ENCODE measurements around the gene QPCTL. TPM values are rescaled to one million over a fixed set of nuclear protein-coding genes. Genes with fewer than 3 reads are reported as not detected.

Gene QPCTL
- total RNA-seq, 1 donor from 2014 or later = 21.8 TPM

- H3K36me3 ChIP-seq (ENCODE audit: insufficient read depth, low read length) = no peaks in the 10 kb centered on the region
- no peaks in the 10 kb centered on the region for H3K9me3 ChIP-seq (ENCODE audit: insufficient read depth, low read depth, low read length)
- H3K9me3 Mint-ChIP-seq (ENCODE audit: unreplicated experiment) = no peaks in the 10 kb centered on the region
- H3K27ac Mint-ChIP-seq (ENCODE audit: unreplicated experiment) = no peak overlapping the region
- no peak overlapping the region for H3K4me3 Mint-ChIP-seq (ENCODE audit: unreplicated experiment)
- peaks cover 15% of the 10 kb centered on the region for H3K27me3 Mint-ChIP-seq (ENCODE audit: low read depth, unreplicated experiment)
- no peak overlapping the region for H2AFZ ChIP-seq (ENCODE audit: low read depth, low read length)
- FAIRE-seq = no peak
- no peaks in the 10 kb centered on the region for H3K79me2 ChIP-seq (ENCODE audit: insufficient read depth, low read length)
- H3K4me2 ChIP-seq (ENCODE audit: low read length) = no peak overlapping the region
- no peaks in the 10 kb centered on the region for H3K4me1 ChIP-seq (ENCODE audit: insufficient read depth, low read length)
- H3K9ac ChIP-seq (ENCODE audit: low read length) = no peak overlapping the region
- no peak for DNase-seq (ENCODE audit: low read depth)
- H3K27ac ChIP-seq (ENCODE audit: low read depth, low read length) = no peak overlapping the region
- H3K4me1 Mint-ChIP-seq (ENCODE audit: low read depth, unreplicated experiment) = peaks cover 3% of the 10 kb centered on the region
- no peaks in the 10 kb centered on the region for H4K20me1 ChIP-seq (ENCODE audit: insufficient read depth, low read length)
- H3K36me3 Mint-ChIP-seq (ENCODE audit: low read depth, unreplicated experiment) = no peaks in the 10 kb centered on the region
- H3K27me3 ChIP-seq (ENCODE audit: insufficient read depth, low read length) = no peaks in the 10 kb centered on the region
- TF ChIP-seq EZH2 (IDR thresholded peaks at IDR 0.05; ENCODE audit: insufficient read depth, low read length) = no peak
- TF ChIP-seq, protein P1, sequence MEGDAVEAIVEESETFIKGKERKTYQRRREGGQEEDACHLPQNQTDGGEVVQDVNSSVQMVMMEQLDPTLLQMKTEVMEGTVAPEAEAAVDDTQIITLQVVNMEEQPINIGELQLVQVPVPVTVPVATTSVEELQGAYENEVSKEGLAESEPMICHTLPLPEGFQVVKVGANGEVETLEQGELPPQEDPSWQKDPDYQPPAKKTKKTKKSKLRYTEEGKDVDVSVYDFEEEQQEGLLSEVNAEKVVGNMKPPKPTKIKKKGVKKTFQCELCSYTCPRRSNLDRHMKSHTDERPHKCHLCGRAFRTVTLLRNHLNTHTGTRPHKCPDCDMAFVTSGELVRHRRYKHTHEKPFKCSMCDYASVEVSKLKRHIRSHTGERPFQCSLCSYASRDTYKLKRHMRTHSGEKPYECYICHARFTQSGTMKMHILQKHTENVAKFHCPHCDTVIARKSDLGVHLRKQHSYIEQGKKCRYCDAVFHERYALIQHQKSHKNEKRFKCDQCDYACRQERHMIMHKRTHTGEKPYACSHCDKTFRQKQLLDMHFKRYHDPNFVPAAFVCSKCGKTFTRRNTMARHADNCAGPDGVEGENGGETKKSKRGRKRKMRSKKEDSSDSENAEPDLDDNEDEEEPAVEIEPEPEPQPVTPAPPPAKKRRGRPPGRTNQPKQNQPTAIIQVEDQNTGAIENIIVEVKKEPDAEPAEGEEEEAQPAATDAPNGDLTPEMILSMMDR (IDR thresholded peaks at IDR 0.05; ENCODE audit: insufficient read depth, low read depth, low read length) = no peak
- H3K4me3 ChIP-seq (ENCODE audit: insufficient read depth, low read depth, low read length) = no peak overlapping the region
Observed at GRCh38 chr19:45742969-45743368, 50.5 kb downstream of the QPCTL start.

GRCh38 chr19:45745606-45746005, 53.1 kb downstream of the QPCTL start:
- Mint-ChIP-seq H3K9me3 (ENCODE audit: unreplicated experiment) (no peaks in the 10 kb centered on the region), H3K27ac (ENCODE audit: unreplicated experiment) (no peak overlapping the region), H3K36me3 (ENCODE audit: low read depth, unreplicated experiment) (no peaks in the 10 kb centered on the region), H3K27me3 (ENCODE audit: low read depth, unreplicated experiment) (peaks cover 15% of the 10 kb centered on the region), H3K4me3 (ENCODE audit: unreplicated experiment) (no peak overlapping the region), H3K4me1 (ENCODE audit: low read depth, unreplicated experiment) (peaks cover 3% of the 10 kb centered on the region)
- H3K79me2 ChIP-seq (ENCODE audit: insufficient read depth, low read length) = no peaks in the 10 kb centered on the region
- H3K27me3 ChIP-seq (ENCODE audit: insufficient read depth, low read length) = no peaks in the 10 kb centered on the region
- DNase-seq (ENCODE audit: low read depth) = no peak
- no peak overlapping the region for H2AFZ ChIP-seq (ENCODE audit: low read depth, low read length)
- H3K9me3 ChIP-seq (ENCODE audit: insufficient read depth, low read depth, low read length) = no peaks in the 10 kb centered on the region
- TF ChIP-seq, protein P1 (IDR thresholded peaks at IDR 0.05; ENCODE audit: insufficient read depth, low read depth, low read length) = no peak
- no peak for TF ChIP-seq EZH2 (IDR thresholded peaks at IDR 0.05; ENCODE audit: insufficient read depth, low read length)
- no peaks in the 10 kb centered on the region for H3K4me1 ChIP-seq (ENCODE audit: insufficient read depth, low read length)
- no peaks in the 10 kb centered on the region for H3K36me3 ChIP-seq (ENCODE audit: insufficient read depth, low read length)
- H3K4me3 ChIP-seq (ENCODE audit: insufficient read depth, low read depth, low read length) = no peak overlapping the region
- H3K4me2 ChIP-seq (ENCODE audit: low read length) = no peak overlapping the region
- no peak overlapping the region for H3K27ac ChIP-seq (ENCODE audit: low read depth, low read length)
- no peaks in the 10 kb centered on the region for H4K20me1 ChIP-seq (ENCODE audit: insufficient read depth, low read length)
- FAIRE-seq = no peak
- H3K9ac ChIP-seq (ENCODE audit: low read length) = no peak overlapping the region

DNA sequence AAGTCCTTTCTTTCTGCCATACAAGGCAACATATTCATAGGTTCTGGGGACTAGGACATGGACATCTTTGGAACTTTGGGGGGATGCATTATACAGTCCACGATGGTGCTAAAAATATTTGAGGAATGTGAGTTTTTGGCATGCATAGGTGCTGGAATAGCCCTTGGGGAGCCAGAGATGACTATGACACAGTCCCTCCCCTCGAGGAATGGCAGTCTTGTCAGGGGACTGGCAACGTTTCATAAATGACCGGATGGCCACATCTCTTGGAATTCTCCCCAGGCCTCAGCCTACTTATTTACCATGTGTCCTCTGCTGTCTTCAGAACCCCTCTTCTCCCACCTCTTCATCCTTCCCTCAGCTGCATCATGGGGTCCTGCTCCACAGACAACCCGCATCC, 54.4 kb downstream of the QPCTL start:
- DNase-seq (ENCODE audit: low read depth) = no peak
- no peak overlapping the region for H3K27ac ChIP-seq (ENCODE audit: low read depth, low read length)
- H3K4me3 ChIP-seq (ENCODE audit: insufficient read depth, low read depth, low read length) = no peak overlapping the region
- H3K4me2 ChIP-seq (ENCODE audit: low read length) = no peak overlapping the region
- H3K27me3 Mint-ChIP-seq (ENCODE audit: low read depth, unreplicated experiment) = peaks cover 15% of the 10 kb centered on the region
- H2AFZ ChIP-seq (ENCODE audit: low read depth, low read length) = no peak overlapping the region
- no peaks in the 10 kb centered on the region for H3K4me1 ChIP-seq (ENCODE audit: insufficient read depth, low read length)
- FAIRE-seq = no peak
- H4K20me1 ChIP-seq (ENCODE audit: insufficient read depth, low read length) = no peaks in the 10 kb centered on the region
- H3K4me3 Mint-ChIP-seq (ENCODE audit: unreplicated experiment) = no peak overlapping the region
- H3K9ac ChIP-seq (ENCODE audit: low read length) = no peak overlapping the region
- H3K9me3 ChIP-seq (ENCODE audit: insufficient read depth, low read depth, low read length) = no peaks in the 10 kb centered on the region
- TF ChIP-seq, protein P1 (IDR thresholded peaks at IDR 0.05; ENCODE audit: insufficient read depth, low read depth, low read length) = no peak
- no peak for TF ChIP-seq EZH2 (IDR thresholded peaks at IDR 0.05; ENCODE audit: insufficient read depth, low read length)
- H3K36me3 Mint-ChIP-seq (ENCODE audit: low read depth, unreplicated experiment) = no peaks in the 10 kb centered on the region
- H3K27me3 ChIP-seq (ENCODE audit: insufficient read depth, low read length) = no peaks in the 10 kb centered on the region
- H3K79me2 ChIP-seq (ENCODE audit: insufficient read depth, low read length) = no peaks in the 10 kb centered on the region
- H3K4me1 Mint-ChIP-seq (ENCODE audit: low read depth, unreplicated experiment) = peaks cover 3% of the 10 kb centered on the region
- H3K36me3 ChIP-seq (ENCODE audit: insufficient read depth, low read length) = no peaks in the 10 kb centered on the region
- no peaks in the 10 kb centered on the region for H3K9me3 Mint-ChIP-seq (ENCODE audit: unreplicated experiment)
- no peak overlapping the region for H3K27ac Mint-ChIP-seq (ENCODE audit: unreplicated experiment)
